ENCODE results near the gene MBD6. TPM values are rescaled to one million over a fixed set of nuclear protein-coding genes. Genes with fewer than 3 reads are reported as not detected.

MBD6 gene
- total and polyA plus RNA-seq, 2 of the 8 experiments (the other 6 are each of a cell fraction or from before 2014, with no cell fraction given): 3.9 to 32.3 TPM

- no peak overlapping the region for H4K5ac ChIP-seq (ENCODE audit: insufficient read length, low read depth, low read length)
- H3K79me2 ChIP-seq (ENCODE audit: control insufficient read depth in 1 of 2, insufficient read depth in 2 of 2, low read length in 2 of 2): no peaks in the 10 kb centered on the region
- peak overlapping the region; percentile 91 for H3K18ac ChIP-seq (ENCODE audit: extremely low read depth, low read length)
- H3K23me2 ChIP-seq (ENCODE audit: low read depth, low read length): peaks cover 8% of the 10 kb centered on the region; the same call in 1 of the 2 replicates
- peaks cover 0 to 25% (median 11%) of the 10 kb centered on the region in 4 experiments; a peak in 6 of 7 replicates for H3K4me1 ChIP-seq (replicated peaks in 1 of 4; ENCODE audit: control insufficient read depth in 3 of 4, insufficient read depth in 4 of 4, low read length in 3 of 4)
- H3K36me3 ChIP-seq (ENCODE audit: control insufficient read depth in 2 of 4, insufficient read depth in 4 of 4, low read length in 3 of 4): no peaks in the 10 kb centered on the region; a peak in 2 of 8 replicates
- POLR2A ChIA-PET (ENCODE audit: partially characterized antibody): interaction anchor here (0.8 to 1.8 kb wide), 4 partner anchors 52 to 243 kb away, joined by 3 to 4 read pairs (median 4); no protein-coding TSS in a partner anchor
- H4K20me1 ChIP-seq (replicated peaks in 1 of 2; ENCODE audit: control insufficient read depth in 1 of 2, insufficient read depth in 2 of 2, low read length in 2 of 2): peaks cover 0 to 4% of the 10 kb centered on the region in 2 experiments
- peaks cover 20 to 49% (median 42%) of the 10 kb centered on the region in 4 experiments for H3K27me3 ChIP-seq (replicated peaks in 1 of 4; ENCODE audit: control insufficient read depth in 3 of 4, extremely low read depth in 1 of 4, insufficient read depth in 3 of 4, low read length in 3 of 4)
- H2BK120ac ChIP-seq (replicated peaks; ENCODE audit: low read depth, low read length): no peak overlapping the region
- peak overlapping the region; percentile 65; the same call in 1 of the 2 replicates for H2AFZ ChIP-seq (ENCODE audit: low read length)
- H2BK20ac ChIP-seq (ENCODE audit: low read length): no peak overlapping the region
- no peak overlapping the region for H2BK12ac ChIP-seq (ENCODE audit: low read depth, low read length)
- no peak overlapping the region for H3K14ac ChIP-seq (ENCODE audit: insufficient read length)
- no peaks in the 10 kb centered on the region for H3K79me1 ChIP-seq (ENCODE audit: low read depth, low read length)
- H3K4me3 ChIP-seq (ENCODE audit: extremely low read depth in 1 of 4, insufficient read depth in 2 of 4, low read depth in 3 of 4, low read length in 4 of 4): peak overlapping the region in 3 of 4 experiments; percentile 11 to 59 (median 22); a peak in 5 of 8 replicates
- H3K9ac ChIP-seq (replicated peaks in 1 of 4; ENCODE audit: extremely low read depth in 1 of 4, low read depth in 3 of 4, low read length in 3 of 4): no peak overlapping the region
- no peak for FAIRE-seq
- peak overlapping the region; percentile 88 to 97 for H3K4me2 ChIP-seq (ENCODE audit: insufficient read depth in 1 of 2, low read depth in 2 of 2, low read length in 2 of 2)
- CTCF ChIA-PET (ENCODE audit: partially characterized antibody): interaction anchor here (0.6 to 25.1 kb wide), 12 partner anchors 12 to 264 kb away, joined by 3 to 441 read pairs (median 3); partner anchors contain the start of genes GLI1, INHBE, MARS1 and STAC3
- H3K56ac ChIP-seq (replicated peaks; ENCODE audit: insufficient read length, low read depth, low read length): no peak overlapping the region
- no peak overlapping the region for H4K91ac ChIP-seq (replicated peaks; ENCODE audit: insufficient read length, low read length)
- H2AK5ac ChIP-seq (ENCODE audit: low read depth, low read length): no peak overlapping the region
- H3K23ac ChIP-seq (ENCODE audit: insufficient read length): no peak overlapping the region
- no peak overlapping the region for H2BK5ac ChIP-seq (ENCODE audit: low read depth, low read length)
- no peak overlapping the region for H3K27ac ChIP-seq (ENCODE audit: low read depth, low read length)
- no peak overlapping the region; the same call in 1 of the 2 replicates for H2BK15ac ChIP-seq (ENCODE audit: low read length)
- H3K9me3 ChIP-seq (ENCODE audit: insufficient read depth in 2 of 2, low read depth in 1 of 2, low read length in 1 of 2): no peaks in the 10 kb centered on the region
- WGBS, 2 experiments (ENCODE audit: extremely low coverage in 1 of 2, insufficient coverage in 1 of 2, insufficient read length in 1 of 2, insufficient replicate concordance in 2 of 2, low coverage in 1 of 2, low lambda C conversion rate in 2 of 2, missing lambda C conversion rate in 1 of 2): 75% methylated on average over 7 of the region's 7 CpGs; no CpG with 5 or more reads in 1 of the 2 experiments
- DNase-seq (ENCODE audit: low read depth in 1 of 2, low spot score in 2 of 2): no peak
- no peak overlapping the region for H4K8ac ChIP-seq (ENCODE audit: extremely low read depth, insufficient read depth, low read length)
- peak overlapping the region; percentile 70 for H3K4ac ChIP-seq (replicated peaks; ENCODE audit: insufficient read length, low read depth, low read length)
- TF ChIP-seq KDM1A (IDR thresholded peaks at IDR 0.05; ENCODE audit: borderline replicate concordance, low read length) (no peak), TAF1 (IDR thresholded peaks at IDR 0.05; ENCODE audit: low read depth, low read length) (no peak), KDM5A (IDR thresholded peaks at IDR 0.05; ENCODE audit: low read length) (no peak), BCL11A (IDR thresholded peaks at IDR 0.05; ENCODE audit: low read depth in 2 of 2, low read length in 2 of 2) (no peak), CBX8 (IDR thresholded peaks at IDR 0.05; ENCODE audit: borderline replicate concordance, low read depth, low read length) (no peak), FOSL1 (IDR thresholded peaks at IDR 0.05; ENCODE audit: insufficient read depth, low read depth, low read length) (no peak), SAP30 (IDR thresholded peaks at IDR 0.05; ENCODE audit: insufficient read depth, insufficient replicate concordance, low read length) (no peak), CREB1 (IDR thresholded peaks at IDR 0.05) (no peak), CTCF (IDR thresholded peaks at IDR 0.05; ENCODE audit: control extremely low read depth in 1 of 3, insufficient read depth in 1 of 3, low read depth in 1 of 3, low read length in 3 of 3) (no peak), SP4 (IDR thresholded peaks at IDR 0.05; ENCODE audit: low read length) (no peak), EZH2 (IDR thresholded peaks at IDR 0.05; ENCODE audit: low read depth, low read length, severe bottlenecking) (no peak)
Observed at GRCh38 chr12:57474862-57475261, 47.8 kb upstream of the MBD6 start.

Measured in H1 (cell line).